ENCODE data around the gene CNOT11.

- TF ChIP-seq CTCF (IDR thresholded peaks at IDR 0.05) (no peak), POLR2A (IDR thresholded peaks at IDR 0.05) (no peak)
Observed at GRCh38 chr2:101302016-101302415, 49.3 kb downstream of the CNOT11 start.

Data from testis (tissue), 2 donors.